SIG-M5 (cell line): ENCODE measurements around the gene HEMK1.

ENCODE experiments used
- DNase-seq: peaks from one replicate; lab custom pipeline; 2025; lab: John Stamatoyannopoulos, UW

HEMK1 gene

DNA sequence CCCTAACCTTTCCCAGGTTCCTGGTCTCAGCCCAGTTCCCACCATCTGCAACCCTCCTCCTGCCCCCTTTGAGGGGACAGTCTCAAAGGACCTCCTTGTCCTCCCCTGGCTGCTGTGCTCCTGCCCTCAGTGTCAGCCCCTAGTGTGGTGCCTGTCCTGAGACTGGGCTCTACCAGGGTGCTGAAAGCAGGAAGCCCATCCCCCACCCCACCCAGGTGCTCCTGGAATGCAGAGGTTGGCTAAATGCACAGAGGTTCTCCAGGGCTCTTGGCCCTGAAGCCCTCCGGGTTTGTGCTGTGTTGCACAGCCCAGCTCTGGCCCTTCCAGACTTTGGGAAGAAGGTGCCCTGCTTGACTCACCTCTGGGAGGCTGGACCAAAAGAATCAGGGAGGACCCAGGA lies 23.5 kb upstream of the HEMK1 start:
- no peak for DNase-seq

GRCh38 chr3:50549226-50549625 lies 20.1 kb upstream of the HEMK1 start:
- DNase-seq, result no peak

DNA sequence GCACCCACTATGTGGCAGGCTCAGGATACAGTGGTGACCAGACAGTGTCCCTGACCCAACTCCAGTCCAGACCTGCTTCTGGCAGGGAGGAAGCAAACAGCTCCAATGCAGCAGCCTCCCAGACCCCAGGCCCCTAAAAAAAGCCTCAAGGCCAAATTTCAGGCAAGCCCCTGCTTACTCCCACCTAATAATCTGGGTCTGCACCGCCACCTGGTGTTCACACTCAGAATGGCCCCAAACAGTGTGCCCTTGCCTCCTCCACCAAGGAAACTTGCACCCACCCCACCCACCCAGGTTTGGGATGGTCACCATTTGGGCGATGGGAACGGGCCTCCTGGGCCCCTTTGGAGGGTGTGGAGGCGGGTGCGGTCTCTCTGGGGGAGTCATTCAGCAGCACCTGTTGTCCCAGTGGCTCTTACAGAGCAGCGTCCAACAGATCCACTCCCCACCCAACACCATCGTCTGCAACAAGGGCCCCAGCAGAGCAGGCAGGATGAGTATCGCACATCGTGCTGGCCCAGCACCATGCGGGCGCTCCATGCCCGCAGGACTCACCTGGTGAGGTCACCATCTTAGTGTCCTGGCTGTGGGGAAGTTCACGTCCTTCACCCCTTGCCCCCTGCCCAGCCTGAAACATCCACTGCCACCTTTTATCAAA lies 19.1 kb upstream of the HEMK1 start:
- DNase-seq, result no peak

DNA sequence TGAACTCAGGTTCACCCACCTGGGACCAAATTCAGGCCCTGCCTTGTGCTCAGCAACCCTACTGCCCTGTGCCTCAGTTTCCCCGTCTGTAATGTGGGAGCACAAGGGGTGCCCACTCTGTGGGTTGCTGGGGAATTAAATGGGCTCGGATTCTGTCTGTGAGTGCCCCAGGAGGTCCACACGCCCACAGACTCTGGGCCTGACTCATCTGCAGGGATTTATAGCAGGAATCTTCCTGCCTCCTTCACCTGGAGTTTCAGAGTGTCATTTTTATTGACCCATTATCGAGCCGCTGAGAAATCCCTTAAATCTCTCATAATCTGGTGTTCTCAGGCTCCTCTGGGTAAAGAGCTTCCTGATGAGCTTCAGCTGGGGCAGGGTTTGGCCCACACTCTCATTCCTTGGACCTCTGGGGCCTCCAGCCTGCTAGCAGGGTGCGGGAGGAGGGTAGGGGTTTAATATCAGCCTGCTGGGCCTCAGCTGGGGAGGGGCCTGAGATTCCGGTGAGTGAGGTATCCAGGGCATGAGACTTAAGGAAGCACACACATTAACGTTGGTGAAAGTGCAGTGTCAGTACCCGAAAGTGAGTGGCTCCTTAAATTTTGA lies 18.2 kb upstream of the HEMK1 start:
- DNase-seq, result no peak

- DNase-seq, result no peak
Measured at GRCh38 chr3:50551681-50552435, 17.5 kb upstream of the HEMK1 start.

GRCh38 chr3:50552598-50552997 lies 16.7 kb upstream of the HEMK1 start:
- DNase-seq, result no peak

- no peak for DNase-seq
Measured at GRCh38 chr3:50554553-50554952, 14.8 kb upstream of the HEMK1 start.

DNA sequence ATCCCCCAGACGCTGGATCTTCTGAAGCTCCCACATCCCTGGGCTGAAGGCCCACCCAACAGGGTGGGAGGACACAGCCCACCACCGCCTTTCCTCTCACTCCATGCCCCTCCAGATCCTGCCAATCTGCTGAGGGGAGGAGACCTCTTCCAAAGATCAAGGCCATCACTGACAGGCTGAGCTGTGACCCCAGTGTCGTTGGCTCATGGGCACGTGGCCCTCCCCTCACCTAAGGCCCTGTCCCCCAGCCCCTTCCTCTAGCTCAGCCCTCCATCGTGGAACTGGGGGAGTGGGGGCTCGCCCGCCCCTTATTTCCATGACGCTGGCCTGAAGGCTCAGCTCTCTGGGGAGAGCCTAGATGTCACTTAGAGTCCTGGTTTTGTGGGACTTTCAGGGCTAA lies 12.2 kb upstream of the HEMK1 start:
- DNase-seq, result no peak

DNA sequence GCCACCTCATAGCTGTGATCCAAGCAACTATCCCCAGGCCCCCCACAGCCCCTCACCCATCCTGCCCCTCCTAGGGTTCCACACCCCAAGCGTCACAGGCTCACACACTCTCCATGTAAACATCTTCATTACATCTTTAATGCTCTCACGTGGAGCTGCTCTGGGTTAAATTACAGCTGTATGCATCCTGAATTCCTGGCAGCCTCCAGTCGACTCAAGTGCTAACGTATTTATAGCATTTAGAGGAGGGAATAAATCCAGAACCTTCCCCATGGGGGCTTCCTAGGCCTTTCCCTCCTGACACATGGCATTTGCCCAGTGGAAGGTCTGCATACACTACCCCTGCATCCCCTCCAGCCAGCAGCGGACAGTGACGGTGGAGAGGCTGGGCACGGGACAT lies 11.4 kb upstream of the HEMK1 start:
- DNase-seq, result no peak

- DNase-seq, result no peak
Measured at GRCh38 chr3:50559702-50560101, 9.6 kb upstream of the HEMK1 start.

GRCh38 chr3:50562861-50563260 lies 6.5 kb upstream of the HEMK1 start:
- no peak for DNase-seq

DNA sequence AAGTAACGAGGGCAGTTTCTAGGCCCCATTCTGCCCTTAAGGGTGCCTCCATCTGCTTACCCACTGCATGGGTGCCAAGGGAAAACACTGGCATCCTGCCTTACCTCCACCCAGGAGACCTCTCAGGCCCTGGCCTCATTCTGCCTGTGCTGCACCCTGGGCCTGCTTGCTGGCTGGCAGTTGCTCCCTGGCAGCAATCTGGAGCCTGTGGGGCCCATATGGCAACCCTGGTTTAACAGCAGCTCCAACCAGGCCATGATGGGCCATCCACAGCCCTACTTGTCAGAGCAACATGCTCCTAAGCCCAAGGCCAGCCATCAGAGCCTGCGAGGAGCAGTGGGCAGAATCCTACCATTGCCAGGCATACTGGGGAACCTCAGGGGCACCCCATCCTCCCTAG lies 5.5 kb upstream of the HEMK1 start:
- no peak for DNase-seq

DNA sequence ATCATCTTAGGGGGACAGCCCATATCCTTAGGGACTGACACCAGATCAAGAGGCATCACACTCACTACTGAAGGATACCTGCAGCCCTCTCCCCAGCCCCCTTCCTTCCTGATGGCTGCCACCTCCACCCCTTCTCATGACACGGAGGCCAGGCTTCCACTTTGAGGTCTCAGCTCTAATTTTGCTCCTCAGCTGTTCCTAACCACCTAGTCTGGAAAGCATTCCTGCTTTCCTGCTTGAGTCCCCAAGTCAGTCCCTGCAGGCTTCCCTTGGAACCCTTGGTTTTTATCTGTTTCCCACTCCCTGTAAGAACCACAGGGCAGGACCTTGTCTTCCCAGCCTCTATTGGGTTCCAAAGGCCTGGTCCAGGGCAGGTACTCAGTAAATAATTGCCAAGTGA lies 5.0 kb upstream of the HEMK1 start:
- DNase-seq, result no peak

GRCh38 chr3:50567011-50567385 lies 2.3 kb upstream of the HEMK1 start:
- DNase-seq, result no peak

DNA sequence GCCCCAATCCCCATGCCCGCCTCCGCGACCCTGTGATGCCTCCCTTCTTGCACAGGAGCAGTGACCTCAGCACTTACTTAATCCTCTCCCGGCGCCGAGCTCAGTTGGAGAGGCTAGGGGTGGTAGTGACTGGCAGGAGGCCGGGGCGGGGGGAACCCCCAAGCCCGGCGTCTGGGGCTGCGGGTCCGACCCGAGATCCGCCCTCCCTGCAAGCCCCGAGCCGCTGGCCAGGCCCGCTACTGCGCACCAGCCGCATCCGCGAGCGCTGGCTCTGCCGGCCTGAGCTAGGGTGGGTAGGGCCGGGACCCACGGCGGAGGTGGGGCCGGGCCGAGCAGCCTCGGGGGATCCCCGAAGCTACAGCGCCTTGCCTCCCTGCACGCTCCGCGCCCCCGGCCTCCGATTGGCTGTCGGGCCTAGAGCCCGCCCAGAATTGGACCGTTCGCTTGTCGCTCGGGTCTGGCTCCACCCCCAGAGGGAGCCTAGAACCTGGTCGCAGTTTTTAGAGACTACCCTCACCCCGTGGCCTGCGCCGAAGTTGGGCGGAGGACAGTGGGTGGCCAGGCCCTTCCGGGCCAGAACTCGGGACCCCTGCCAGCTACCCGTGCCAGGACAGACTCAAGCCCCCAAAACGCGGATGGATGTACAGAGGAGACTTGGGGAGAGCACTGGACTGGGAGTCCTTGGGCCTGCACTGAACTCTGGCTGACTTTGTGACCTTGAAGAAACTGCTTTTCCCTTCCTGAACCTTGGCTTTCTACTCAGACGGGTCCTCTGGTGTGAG lies 1.7 kb upstream of the HEMK1 start, which contains the start of gene C3orf18:
TSS of gene C3orf18 (minus strand) at position 362 of the 782 bp plus-strand sequence. CDS start 2,048 bp downstream, outside the sequence.
- peak; percentile 17 for DNase-seq

- no peak for DNase-seq
Measured at GRCh38 chr3:50570508-50571279, 1.4 kb downstream of the HEMK1 start.

GRCh38 chr3:50571486-50571885 lies 2.2 kb downstream of the HEMK1 start:
- no peak for DNase-seq

DNA sequence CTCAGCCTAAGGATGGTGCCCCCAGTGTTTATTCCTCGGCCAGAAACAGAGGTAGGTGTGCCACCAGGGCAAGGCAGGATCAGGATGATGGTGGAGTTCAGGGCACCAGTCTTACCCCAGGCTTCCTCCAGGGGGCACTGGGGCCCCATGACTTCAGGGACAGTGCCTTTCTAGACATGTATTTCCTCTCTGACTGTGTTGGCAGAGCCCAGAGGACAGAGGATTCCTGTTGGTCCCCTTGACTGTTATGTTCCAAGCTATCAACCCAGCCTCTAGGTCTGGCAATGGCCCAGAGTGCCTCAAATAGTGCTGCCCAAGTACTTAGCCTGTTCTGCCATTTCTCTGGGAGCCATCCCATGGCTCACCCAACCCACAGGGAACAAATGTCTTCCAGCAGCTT lies 2.8 kb downstream of the HEMK1 start:
- no peak for DNase-seq

DNA sequence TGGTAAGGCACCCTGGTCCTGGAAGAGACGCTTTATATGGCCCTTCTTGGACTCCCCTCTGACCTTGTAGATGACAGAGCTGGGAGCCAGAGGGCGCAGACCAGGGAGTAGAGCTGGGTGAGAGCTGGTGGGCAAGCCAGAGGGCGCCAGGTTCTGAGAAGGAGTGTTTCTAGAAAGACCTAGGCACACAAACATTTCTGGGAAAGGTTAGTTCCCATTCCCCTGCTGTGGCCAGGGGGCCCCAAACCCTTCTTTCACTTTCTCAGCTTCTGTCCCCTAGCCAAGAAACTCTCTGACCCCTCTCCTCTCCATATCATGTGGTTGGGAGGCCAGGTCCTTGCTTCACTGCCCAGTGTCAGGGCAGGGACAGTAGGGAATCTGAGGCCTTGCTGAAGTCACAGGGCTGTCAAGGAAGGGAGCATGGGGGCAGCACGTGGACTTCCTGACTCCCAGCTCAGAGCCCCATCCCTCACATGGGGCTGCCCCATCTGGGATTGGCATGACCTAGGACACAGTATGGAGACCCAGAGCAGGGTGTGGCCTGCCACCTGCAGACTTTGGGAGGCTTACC lies 3.6 kb downstream of the HEMK1 start:
- DNase-seq, result no peak

GRCh38 chr3:50573566-50574443 lies 4.5 kb downstream of the HEMK1 start:
- no peak for DNase-seq
